GM13977 (cell line): ENCODE results near the gene CAMK1D.

Experiments
- DNase-seq: peaks from one replicate; pipeline ENCODE4 v3.0.0; 2012; ENCODE audit warnings: low spot score
- CTCF ChIP-seq: IDR thresholded peaks from 2 replicates; pipeline ENCODE4 v1.5.1; 2012; ENCODE audit warnings: mild to moderate bottlenecking, control low read depth; ENCODE audit not compliant: insufficient read depth; ENCODE audit errors: extremely low read depth, missing control alignments
- in situ Hi-C: fragments of 300-500 bp; cut with MboI; formaldehyde crosslinking; loops from one replicate; pipeline ENCODE4 v1.12.0; 2022; ENCODE audit warnings: low sequenced_read_pairs, low pct_unique_long_range_greater_than_20kb, mixed read lengths, inconsistent platforms; ENCODE audit not compliant: unreplicated experiment

Gene CAMK1D

DNA sequence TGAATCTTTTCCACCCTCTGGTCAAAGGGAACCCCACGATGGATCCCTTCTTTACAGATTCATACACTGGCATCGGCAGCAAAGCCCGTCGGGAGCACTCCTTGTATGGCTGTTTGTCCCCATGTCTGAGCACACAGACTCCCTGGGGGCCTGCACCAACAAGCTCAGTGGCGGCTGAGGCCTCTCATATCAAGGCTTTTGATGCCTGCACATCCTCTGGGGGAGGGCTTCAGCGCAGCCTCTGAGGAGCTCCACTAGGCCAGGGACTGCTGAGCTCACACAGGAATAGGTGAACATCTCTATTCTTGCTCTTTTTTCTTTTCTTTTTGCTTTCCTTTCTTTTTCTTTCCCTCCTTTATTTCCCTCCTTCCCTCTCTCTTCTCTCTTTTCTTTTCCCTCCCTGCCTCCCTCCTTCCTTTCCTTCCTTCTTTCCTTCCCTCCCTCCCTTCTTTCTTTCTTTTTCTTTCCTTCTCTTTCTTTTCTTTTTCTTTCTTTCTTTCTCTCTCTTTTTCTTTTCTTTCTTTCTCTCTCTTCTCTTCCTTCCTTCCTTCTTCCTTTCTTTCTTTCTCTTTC, 477.5 kb downstream of the CAMK1D start:
- TF ChIP-seq CTCF = no peak
- no peak for DNase-seq
- in situ Hi-C loops = no loop called here

- DNase-seq = no peak
- in situ Hi-C loops = no loop called here
- no peak for TF ChIP-seq CTCF
Observed at GRCh38 chr10:12828736-12829135, 479.4 kb downstream of the CAMK1D start.

GRCh38 chr10:12829831-12830390, 480.6 kb downstream of the CAMK1D start:
- no peak for DNase-seq
- in situ Hi-C loops = no loop called here
- no peak for TF ChIP-seq CTCF

DNA sequence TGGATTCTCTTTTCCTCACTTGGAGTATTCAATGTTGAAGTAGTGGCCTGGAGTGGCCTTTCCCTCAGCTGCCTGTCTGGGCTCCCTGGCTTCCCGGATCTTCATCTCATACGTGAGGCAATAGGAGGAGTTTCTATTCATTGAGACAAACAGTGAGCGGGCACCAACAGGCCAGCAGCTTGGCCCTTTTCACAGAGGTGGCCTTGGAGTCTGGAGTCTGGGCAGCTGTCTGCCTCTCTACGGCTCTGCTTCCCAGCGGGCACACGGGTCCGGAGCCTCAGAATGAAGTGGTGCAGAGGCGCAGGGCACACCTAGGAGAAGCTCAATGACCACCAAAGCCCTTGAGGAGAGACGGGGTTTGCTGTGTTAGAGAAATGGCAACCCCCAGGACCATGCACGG, 482.7 kb downstream of the CAMK1D start:
- in situ Hi-C loops = no loop called here
- no peak for TF ChIP-seq CTCF
- DNase-seq = no peak

GRCh38 chr10:12833451-12833850, 484.1 kb downstream of the CAMK1D start:
- in situ Hi-C loops = no loop called here
- TF ChIP-seq CTCF = no peak
- no peak for DNase-seq

GRCh38 chr10:12834116-12834665, 484.8 kb downstream of the CAMK1D start:
- in situ Hi-C loops = no loop called here
- no peak for DNase-seq
- TF ChIP-seq CTCF = no peak
